Ascending aorta (tissue), 2 donors: ENCODE results near the gene S100A6. TPM values are rescaled to one million over a fixed set of nuclear protein-coding genes. Genes with fewer than 3 reads are reported as not detected.
"Not testable (repeated sequence)": the region's sequence is repeated elsewhere in the genome, so short reads cannot be mapped to it uniquely, and the experiment has no call there.

Experiments
- DNase-seq, 2 donors: peaks; one replicate each; pipeline ENCODE4 v3.0.0-alpha.2; 2019; ENCODE audit warnings: low spot score in 2 of 2
- H3K27ac ChIP-seq, 2 donors: fragments of 200-600 bp; sonication (generic); one replicate each; pipeline ENCODE4 v1.5.1; 2016 to 2017; ENCODE audit warnings: mild to moderate bottlenecking in 1 of 2
- H3K27me3 ChIP-seq: fragments of 200-600 bp; sonication (generic); one replicate; pipeline ENCODE4 v1.5.1; 2017
- H3K36me3 ChIP-seq, 2 donors: fragments of 200-600 bp; sonication (generic); one replicate each; pipeline ENCODE4 v1.5.1; 2016
- H3K4me1 ChIP-seq, 2 donors: fragments of 200-600 bp; sonication (generic); one replicate each; pipeline ENCODE4 v1.5.1; 2016 to 2017; ENCODE audit warnings: mild to moderate bottlenecking in 1 of 2
- H3K4me3 ChIP-seq, 2 donors: fragments of 200-600 bp; sonication (generic); one replicate each; pipeline ENCODE4 v1.5.1; 2016 to 2017; ENCODE audit warnings: mild to moderate bottlenecking in 1 of 2
- H3K9me3 ChIP-seq, 2 donors: fragments of 200-600 bp; sonication (generic); one replicate each; pipeline ENCODE4 v1.5.1; 2016
- CTCF ChIP-seq, 3 experiments: fragments of 200-600 bp in 2 of 3; fragments of 450-650 bp in 1 of 3; sonication (generic) in 2 of 3; IDR thresholded peaks; one replicate each; pipeline ENCODE4 v1.5.1; 2016 to 2019; ENCODE audit warnings: antibody characterized with exemption in 3 of 3, mild to moderate bottlenecking in 1 of 3, moderate library complexity in 1 of 3
- intact Hi-C: fragments of 100-400 bp; cut with DNase I; formaldehyde crosslinking; loops from one replicate; pipeline ENCODE4 v1.15.1; 2023
- total RNA-seq: library from RNA; depleted of rRNA; stranded (reverse); fragments of >200 nt; gene quantifications from one replicate; pipeline ENCODE4 v1.1.0, GENCODE V29; 2016

The S100A6 gene
- total RNA-seq, 1 donor from 2014 or later = 336 TPM

DNA sequence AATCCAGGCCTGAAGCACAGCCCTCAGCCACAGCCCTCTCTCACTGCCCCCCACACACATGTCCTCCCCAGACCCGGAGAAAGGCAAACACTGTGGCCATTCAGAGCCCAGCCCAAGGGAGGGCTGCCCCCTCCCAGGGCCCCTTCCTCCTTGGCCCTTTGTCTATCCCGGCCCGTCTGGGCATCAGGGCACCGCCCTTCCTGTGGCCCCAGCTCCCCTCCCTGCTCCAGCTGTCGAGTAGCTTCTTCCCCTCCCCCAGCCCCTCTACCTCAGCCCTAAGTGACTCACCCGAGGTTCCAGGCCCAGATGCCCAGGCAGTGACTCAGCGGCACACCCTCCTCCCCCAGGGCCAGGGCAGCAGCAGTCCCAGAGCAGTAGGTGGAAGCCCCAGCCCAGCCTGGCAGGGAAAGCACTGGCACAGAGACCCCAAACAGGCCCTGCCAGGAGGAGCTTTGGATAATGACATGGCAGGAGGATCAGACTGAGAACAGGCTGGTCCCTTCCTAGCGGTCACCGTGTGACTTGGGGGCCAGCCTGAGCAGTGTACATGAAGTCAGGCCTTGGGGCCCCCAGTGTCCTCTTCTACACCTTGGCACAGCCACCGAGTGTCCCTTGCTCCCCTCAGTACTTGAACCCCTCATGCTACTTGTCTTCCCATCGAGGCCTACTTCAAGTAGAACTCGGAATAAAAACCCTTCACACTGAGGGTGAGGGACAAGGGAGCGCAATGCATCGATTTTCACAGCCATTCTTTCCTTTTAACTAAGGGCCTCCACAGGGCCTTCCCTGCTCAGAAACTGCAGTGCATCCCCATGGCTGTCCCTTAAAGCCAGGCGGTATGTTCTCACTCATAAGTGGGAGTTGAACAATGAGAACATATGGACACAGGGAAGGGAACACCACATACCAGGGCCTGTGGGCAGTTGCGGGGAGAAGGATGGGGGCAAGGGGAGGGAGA lies 30.9 kb upstream of the S100A6 start:
- Histone ChIP-seq H3K27me3 (no peaks in the 10 kb centered on the region), H3K9me3 (no peaks in the 10 kb centered on the region), H3K27ac (peak overlapping the region; percentile 91 to 94), H3K4me3 (peak overlapping the region in 1 of 2 donors; percentile 4), H3K36me3 (no peaks in the 10 kb centered on the region), H3K4me1 (peaks cover 16 to 30% of the 10 kb centered on the region in 2 donors)
- intact Hi-C loops = loop anchor here (1.0 kb wide), 1 partner anchor 17 kb away; the partner anchor contains the start of gene S100A3
- no peak for TF ChIP-seq CTCF (IDR thresholded peaks at IDR 0.05)
- peak; percentile 97 to 99 for DNase-seq

DNA sequence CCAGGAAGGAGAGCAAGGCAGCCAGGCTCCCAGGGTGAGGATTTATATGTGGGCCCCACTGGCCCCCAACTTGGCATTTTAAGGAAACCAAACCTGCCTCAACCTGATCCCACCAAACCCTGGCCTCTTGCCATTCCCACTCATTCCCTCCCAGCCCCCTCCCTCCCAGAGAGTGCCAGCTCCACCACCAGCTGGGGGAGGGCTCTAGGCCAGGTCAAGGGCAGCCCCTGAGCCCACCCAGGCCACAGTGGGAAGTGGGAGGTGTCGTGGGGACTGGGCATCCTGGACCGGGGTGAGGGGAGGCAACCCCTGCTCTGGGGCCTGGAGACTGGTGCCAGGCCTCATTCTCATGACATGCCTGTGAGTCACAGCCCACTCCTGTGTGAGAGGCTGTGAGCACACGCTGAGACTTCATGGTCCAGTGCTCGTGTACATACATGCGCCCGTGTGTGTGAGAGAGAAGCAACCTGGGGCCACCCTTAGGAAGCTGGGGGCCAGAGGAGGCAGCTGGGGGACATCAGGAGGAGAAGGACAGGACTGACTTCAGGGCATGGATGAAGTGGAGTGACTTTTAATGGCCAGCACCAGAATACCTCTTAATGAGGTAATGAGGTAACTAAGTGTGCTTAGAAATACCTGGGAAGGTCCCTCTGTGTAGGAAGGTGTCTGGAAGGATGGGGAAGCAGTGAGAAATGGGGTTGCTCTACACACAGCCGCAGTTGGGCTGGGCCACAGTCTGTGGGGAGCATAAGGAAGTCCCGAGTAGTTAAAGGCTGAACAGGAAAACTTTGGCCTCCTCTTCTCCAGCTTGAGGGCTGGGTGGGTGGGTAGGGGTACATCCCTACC lies 30.0 kb upstream of the S100A6 start, which contains the start of gene S100A2:
Gene S100A2, minus strand, starts transcription at position 316 of the 846 bp plus-strand sequence. CDS start 1,967 bp downstream, outside the sequence.
- Histone ChIP-seq H3K27ac (peak within 1 kb of the TSS; percentile 91 to 94), H3K36me3 (no peaks in the 10 kb centered on the region), H3K4me3 (peak within 1 kb of the TSS in 1 of 2 donors; percentile 4), H3K4me1 (peaks cover 16 to 30% of the 10 kb centered on the region in 2 donors), H3K9me3 (no peaks in the 10 kb centered on the region), H3K27me3 (no peaks in the 10 kb centered on the region)
- TF ChIP-seq CTCF (IDR thresholded peaks at IDR 0.05) = no peak
- peak; percentile 59 to 91 for DNase-seq
- intact Hi-C loops = loop anchor here (1.0 kb wide), 1 partner anchor 16 kb away; the partner anchor contains the start of gene S100A3

DNA sequence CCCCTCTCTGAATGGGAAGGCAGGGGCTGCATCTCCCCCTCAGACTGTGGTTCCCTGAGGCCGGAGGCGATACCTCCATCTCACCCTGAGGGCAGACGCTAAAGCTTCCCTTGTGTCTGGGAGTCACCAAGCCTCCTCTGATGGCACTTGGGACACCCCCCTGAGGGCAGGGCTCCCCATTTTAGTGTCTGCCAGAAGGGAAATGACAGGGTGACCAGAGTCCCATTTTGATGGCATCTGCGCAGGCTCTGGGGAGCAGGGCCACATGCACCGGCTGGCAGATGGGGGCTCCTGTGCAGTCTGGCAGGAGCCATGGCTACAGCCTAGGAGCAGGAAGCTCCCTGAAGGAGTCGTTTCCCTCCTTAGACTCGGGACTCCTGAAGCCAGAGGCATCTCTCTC lies 28.2 kb upstream of the S100A6 start:
- Histone ChIP-seq H3K4me3 (no peak overlapping the region), H3K4me1 (peaks cover 16 to 30% of the 10 kb centered on the region in 2 donors), H3K36me3 (no peaks in the 10 kb centered on the region), H3K27me3 (no peaks in the 10 kb centered on the region), H3K27ac (peak overlapping the region; percentile 91 to 94), H3K9me3 (no peaks in the 10 kb centered on the region)
- intact Hi-C loops = no loop called here
- TF ChIP-seq CTCF (IDR thresholded peaks at IDR 0.05) = no peak
- DNase-seq = no peak

GRCh38 chr1:153563483-153563901 lies 27.7 kb upstream of the S100A6 start:
- no peak overlapping the region for H3K4me3 ChIP-seq
- H3K36me3 ChIP-seq = no peaks in the 10 kb centered on the region
- no peaks in the 10 kb centered on the region for H3K9me3 ChIP-seq
- TF ChIP-seq CTCF (IDR thresholded peaks at IDR 0.05) = no peak
- H3K27me3 ChIP-seq = no peaks in the 10 kb centered on the region
- peak overlapping the region in 1 of 2 donors; percentile 94 for H3K27ac ChIP-seq
- intact Hi-C loops = no loop called here
- no peak for DNase-seq
- peaks cover 16 to 30% of the 10 kb centered on the region in 2 donors for H3K4me1 ChIP-seq

DNA sequence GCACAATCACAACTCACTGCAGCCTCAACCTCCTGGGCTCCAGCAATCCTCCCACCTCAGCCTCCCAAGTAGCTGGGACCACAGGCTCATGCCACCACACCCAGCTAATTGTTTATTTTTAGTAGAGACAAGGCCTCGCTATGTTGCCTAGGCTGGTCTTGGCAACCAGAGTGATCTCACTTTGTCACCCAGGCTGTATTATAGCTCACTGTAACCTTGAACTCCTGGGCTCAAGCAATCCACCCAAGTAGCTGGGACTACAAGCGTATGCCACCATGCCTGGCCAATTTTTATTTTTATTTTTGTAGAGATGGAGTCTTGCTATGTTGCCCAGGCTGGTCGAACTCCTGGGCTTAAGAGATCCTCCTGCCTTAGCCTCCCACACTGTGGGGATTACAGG lies 26.2 kb upstream of the S100A6 start:
- H3K27ac ChIP-seq, DNase-seq, intact Hi-C loops, H3K9me3 ChIP-seq, H3K36me3 ChIP-seq, H3K4me3 ChIP-seq, H3K27me3 ChIP-seq: not testable (repeated sequence)
- H3K4me1 ChIP-seq = peaks cover 10 to 17% of the 10 kb centered on the region in 2 donors
